Skeletal muscle tissue (tissue), 2 donors: ENCODE results near the gene ILRUN. TPM values are rescaled to one million over a fixed set of nuclear protein-coding genes. Genes with fewer than 3 reads are reported as not detected.

Source experiments
- small RNA-seq: library from RNA; depleted of rRNA; stranded (forward); fragments of <200 nt; gene quantifications from one replicate; pipeline ENCODE3, GENCODE V24; 2014
- total RNA-seq: library from RNA; depleted of rRNA; stranded (reverse); fragments of >200 nt; gene quantifications from one replicate; pipeline ENCODE4 v1.2.3, GENCODE V29; 2014

Gene ILRUN
- total RNA-seq, 1 donor from 2014 or later, result 64.7 TPM

Small RNAs within 50 kb of the gene (small RNA-seq; reads per million reads assigned to genes)
- gene RN7SL200P, result not detected

Other genes with a start within 250 kb of the ILRUN start
- under 0.01 TPM for gene PACSIN1, start 230.7 kb downstream of the ILRUN start, total RNA-seq
- gene SPDEF, start 140.4 kb downstream of the ILRUN start, total RNA-seq, result not detected
- gene SNRPC, start 60.7 kb upstream of the ILRUN start, total RNA-seq, result 44.4 TPM
- gene BLTP3A, start 95.3 kb upstream of the ILRUN start, total RNA-seq, result 8.4 TPM
- gene TAF11, start 191.3 kb upstream of the ILRUN start, total RNA-seq, result 27.1 TPM
- gene ANKS1A, start 192.5 kb upstream of the ILRUN start, total RNA-seq, result 11.5 TPM